ENCODE results near the gene DFFB. TPM values are rescaled to one million over a fixed set of nuclear protein-coding genes. Genes with fewer than 3 reads are reported as not detected.

DFFB gene
- total RNA-seq, 4 donors from 2014 or later: 0.51 to 17.9 (median 9.3) TPM

DNA sequence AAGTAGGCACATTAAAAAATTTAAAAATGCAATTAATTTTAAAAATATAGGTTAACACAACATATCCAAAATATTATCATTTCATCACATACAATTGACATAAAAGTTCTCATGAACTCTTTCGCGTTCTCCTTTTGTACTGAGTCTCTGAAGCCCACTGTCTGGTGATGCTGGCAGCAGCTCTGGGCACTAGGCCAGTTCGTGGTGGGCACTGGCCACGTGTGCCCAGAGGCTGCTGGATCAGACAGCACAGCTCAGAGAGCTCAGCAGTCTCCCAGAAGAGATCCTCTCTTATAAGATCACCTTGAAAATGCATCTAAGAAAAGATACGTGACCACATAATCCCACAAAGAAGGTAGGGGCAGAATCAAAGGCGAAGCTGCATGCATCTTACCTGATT, 10.2 kb upstream of the DFFB start:
- no peaks in the 10 kb centered on the region for H3K27me3 ChIP-seq
- intact Hi-C loops (cut with DNase I; ENCODE audit: low total_unique reads): no loop called here
- H3K4me1 ChIP-seq: no peaks in the 10 kb centered on the region
- H3K4me3 ChIP-seq: no peak overlapping the region
- H3K27ac ChIP-seq: no peak overlapping the region
- TF ChIP-seq POLR2A (IDR thresholded peaks at IDR 0.05): no peak
- TF ChIP-seq, protein P1, sequence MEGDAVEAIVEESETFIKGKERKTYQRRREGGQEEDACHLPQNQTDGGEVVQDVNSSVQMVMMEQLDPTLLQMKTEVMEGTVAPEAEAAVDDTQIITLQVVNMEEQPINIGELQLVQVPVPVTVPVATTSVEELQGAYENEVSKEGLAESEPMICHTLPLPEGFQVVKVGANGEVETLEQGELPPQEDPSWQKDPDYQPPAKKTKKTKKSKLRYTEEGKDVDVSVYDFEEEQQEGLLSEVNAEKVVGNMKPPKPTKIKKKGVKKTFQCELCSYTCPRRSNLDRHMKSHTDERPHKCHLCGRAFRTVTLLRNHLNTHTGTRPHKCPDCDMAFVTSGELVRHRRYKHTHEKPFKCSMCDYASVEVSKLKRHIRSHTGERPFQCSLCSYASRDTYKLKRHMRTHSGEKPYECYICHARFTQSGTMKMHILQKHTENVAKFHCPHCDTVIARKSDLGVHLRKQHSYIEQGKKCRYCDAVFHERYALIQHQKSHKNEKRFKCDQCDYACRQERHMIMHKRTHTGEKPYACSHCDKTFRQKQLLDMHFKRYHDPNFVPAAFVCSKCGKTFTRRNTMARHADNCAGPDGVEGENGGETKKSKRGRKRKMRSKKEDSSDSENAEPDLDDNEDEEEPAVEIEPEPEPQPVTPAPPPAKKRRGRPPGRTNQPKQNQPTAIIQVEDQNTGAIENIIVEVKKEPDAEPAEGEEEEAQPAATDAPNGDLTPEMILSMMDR (IDR thresholded peaks at IDR 0.05): no peak
- no peak for DNase-seq
- H3K9me3 ChIP-seq: no peaks in the 10 kb centered on the region
- no peaks in the 10 kb centered on the region for H3K36me3 ChIP-seq

DNA sequence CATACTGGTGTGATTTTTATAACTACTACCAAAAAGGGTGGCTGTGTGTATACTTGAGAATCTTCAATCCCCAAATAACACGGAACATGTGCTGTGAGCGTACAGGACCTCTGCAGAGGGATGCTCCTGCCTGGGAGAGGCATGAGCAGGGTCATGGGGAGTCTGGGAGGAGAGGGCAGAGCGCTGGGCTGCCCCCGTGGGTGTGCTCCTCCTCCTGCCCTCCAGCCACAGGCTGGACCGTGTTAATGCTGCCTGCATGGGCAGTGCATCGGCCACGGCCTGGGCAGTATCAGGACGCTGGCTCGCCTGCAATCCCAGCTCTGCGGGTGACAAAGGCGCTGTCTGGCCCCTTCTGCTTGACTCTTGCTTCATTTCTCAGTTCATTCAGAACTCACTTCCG, 6.4 kb upstream of the DFFB start:
- intact Hi-C loops (cut with DNase I; ENCODE audit: low total_unique reads): no loop called here
- no peak for DNase-seq
- TF ChIP-seq, protein P1 (IDR thresholded peaks at IDR 0.05): no peak
- no peak for TF ChIP-seq POLR2A (IDR thresholded peaks at IDR 0.05)
- peaks cover 4 to 5% of the 10 kb centered on the region in 2 donors for H3K4me1 ChIP-seq
- H3K9me3 ChIP-seq: no peaks in the 10 kb centered on the region
- no peaks in the 10 kb centered on the region for H3K36me3 ChIP-seq
- no peak overlapping the region for H3K27ac ChIP-seq
- H3K27me3 ChIP-seq: no peaks in the 10 kb centered on the region
- H3K4me3 ChIP-seq: no peak overlapping the region

DNA sequence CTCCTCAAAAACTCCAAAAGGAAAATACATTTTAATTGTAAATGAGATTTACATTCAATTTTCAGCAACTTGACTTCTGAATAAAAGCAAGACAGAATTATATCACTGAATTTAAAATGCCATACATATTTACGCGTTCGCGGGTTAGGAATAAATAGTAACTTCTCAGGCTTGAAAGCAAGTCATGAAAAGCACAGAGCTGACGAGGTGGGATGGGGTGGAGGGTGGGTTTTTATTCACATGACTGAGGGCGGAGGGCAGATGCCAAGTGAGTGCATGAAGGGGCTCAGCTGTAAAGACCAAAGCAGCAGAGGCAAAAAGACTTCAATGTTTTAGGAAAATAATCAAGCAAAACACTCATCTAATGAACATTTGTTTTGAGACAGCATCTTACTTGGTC, 6.0 kb upstream of the DFFB start:
- no peak overlapping the region for H3K27ac ChIP-seq
- intact Hi-C loops (cut with DNase I; ENCODE audit: low total_unique reads): no loop called here
- peaks cover 5 to 6% of the 10 kb centered on the region in 2 donors for H3K4me1 ChIP-seq
- no peak overlapping the region for H3K4me3 ChIP-seq
- no peaks in the 10 kb centered on the region for H3K36me3 ChIP-seq
- H3K9me3 ChIP-seq: no peaks in the 10 kb centered on the region
- H3K27me3 ChIP-seq: no peaks in the 10 kb centered on the region
- no peak for DNase-seq
- TF ChIP-seq POLR2A (IDR thresholded peaks at IDR 0.05): no peak
- TF ChIP-seq, protein P1 (IDR thresholded peaks at IDR 0.05): no peak

DNA sequence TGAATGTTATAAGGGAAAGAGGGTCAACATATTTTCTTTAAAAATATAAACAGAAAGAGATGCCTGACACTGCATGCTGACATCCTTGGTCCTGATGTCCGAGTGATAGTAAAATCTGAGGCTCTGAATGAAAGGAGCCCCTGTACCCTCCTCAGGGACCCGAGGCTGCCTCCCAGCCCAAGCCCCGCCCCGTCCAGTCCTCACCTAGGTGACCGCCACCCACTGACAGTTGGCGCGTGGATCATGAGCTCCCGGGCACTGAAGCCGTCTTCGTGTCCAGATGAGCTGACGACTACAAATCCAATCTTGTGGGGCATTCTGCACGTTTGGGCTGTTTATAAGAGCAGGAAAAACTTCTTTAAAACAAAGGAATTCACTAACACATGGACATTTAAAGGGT, 5.2 kb upstream of the DFFB start:
- Histone ChIP-seq H3K36me3 (no peaks in the 10 kb centered on the region), H3K4me3 (no peak overlapping the region), H3K4me1 (peaks cover 5 to 6% of the 10 kb centered on the region in 2 donors), H3K27ac (no peak overlapping the region), H3K9me3 (no peaks in the 10 kb centered on the region), H3K27me3 (no peaks in the 10 kb centered on the region)
- no peak for DNase-seq
- TF ChIP-seq, protein P1 (IDR thresholded peaks at IDR 0.05): no peak
- no peak for TF ChIP-seq POLR2A (IDR thresholded peaks at IDR 0.05)
- intact Hi-C loops (cut with DNase I; ENCODE audit: low total_unique reads): no loop called here

DNA sequence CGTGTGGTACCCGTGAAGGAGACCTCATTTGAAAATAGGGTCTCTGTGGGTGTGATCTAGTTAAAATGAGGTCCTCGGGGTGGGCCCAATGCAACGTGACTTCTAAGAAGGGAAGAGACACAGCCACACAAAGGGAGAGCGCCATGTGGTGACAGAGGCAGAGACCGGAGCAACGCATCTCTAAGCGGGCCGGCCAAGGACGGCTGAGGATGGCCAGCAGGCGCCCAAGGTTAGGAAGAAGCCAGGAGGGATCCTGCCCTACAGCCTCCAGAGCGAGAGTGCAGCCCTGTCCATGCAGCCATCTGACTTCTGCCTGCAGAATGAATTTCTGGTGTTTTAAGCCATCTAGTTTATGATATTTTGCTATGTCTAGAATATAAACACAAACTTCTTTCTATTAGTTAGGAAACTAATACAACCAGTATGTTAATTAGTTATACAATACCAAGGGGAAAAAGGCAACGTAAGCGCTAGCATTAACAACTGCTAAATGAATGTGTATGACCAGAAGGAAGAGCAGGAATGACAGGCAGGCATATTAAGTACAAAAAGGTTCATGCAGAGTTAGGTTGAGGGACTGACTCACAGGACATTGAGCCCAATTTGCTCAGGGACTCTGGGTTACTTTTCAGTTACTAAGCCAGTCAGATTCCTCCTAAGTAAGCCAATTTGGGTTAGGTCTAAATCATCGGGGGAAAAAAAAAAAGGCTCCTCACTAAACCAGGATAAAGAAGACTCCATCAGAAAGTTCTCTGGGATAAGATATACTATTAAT, 4.4 kb upstream of the DFFB start:
- no peak overlapping the region for H3K4me3 ChIP-seq
- intact Hi-C loops (cut with DNase I; ENCODE audit: low total_unique reads): no loop called here
- no peak for TF ChIP-seq POLR2A (IDR thresholded peaks at IDR 0.05)
- TF ChIP-seq, protein P1 (IDR thresholded peaks at IDR 0.05): no peak
- no peaks in the 10 kb centered on the region for H3K27me3 ChIP-seq
- no peak overlapping the region for H3K27ac ChIP-seq
- no peaks in the 10 kb centered on the region for H3K36me3 ChIP-seq
- H3K4me1 ChIP-seq: peaks cover 5 to 6% of the 10 kb centered on the region in 2 donors
- H3K9me3 ChIP-seq: no peaks in the 10 kb centered on the region
- DNase-seq: no peak
